GM12875 (cell line): ENCODE measurements around the gene STAU1.
A peak's percentile ranks its signal among the peaks of the same experiment; 100 is the strongest.
"Not testable (repeated sequence)": the region's sequence is repeated elsewhere in the genome, so short reads cannot be mapped to it uniquely, and the experiment has no call there.

ENCODE experiments used
- H3K4me3 ChIP-seq: one replicate; pipeline ENCODE4 v1.5.1; 2011; ENCODE audit warnings: low read depth, low read length, control low read depth
- TF ChIP-seq, protein P1 (sequence below): IDR thresholded peaks from 2 replicates; pipeline ENCODE4 v1.5.1; 2011; ENCODE audit warnings: low read depth, mild to moderate bottlenecking, control low read depth, inconsistent platforms, low read length, moderate library complexity, borderline replicate concordance; ENCODE audit not compliant: insufficient read depth

The STAU1 gene

DNA sequence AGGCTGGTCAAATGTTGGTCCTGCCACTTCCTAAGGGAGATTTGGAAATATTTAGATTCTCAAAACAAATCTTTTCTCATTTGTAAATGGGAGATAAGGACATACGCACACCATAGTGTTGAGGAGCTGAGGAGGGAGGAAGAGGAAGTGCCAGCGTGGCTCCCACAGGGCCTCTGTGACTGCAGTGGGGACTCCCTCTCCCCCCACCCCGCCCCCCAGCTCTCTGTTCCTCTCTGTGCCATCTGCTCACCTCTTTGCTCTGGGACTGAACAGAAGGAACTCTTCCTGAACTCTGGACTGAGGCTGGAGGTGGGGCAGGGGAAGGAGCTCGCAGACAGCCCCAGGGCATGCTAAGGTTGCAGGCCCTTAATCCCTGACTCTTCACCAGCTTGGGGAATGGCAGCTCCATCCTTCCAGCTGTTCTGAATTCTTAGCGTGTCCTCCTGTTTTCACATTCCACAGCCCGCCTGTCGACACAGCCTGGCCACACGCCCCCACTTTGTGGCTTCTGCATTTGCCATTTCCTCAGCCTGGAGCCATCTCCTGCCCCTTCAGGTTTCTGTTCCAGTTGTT lies 42.5 kb upstream of the STAU1 start:
- no peak overlapping the region for H3K4me3 ChIP-seq
- TF ChIP-seq, protein P1, sequence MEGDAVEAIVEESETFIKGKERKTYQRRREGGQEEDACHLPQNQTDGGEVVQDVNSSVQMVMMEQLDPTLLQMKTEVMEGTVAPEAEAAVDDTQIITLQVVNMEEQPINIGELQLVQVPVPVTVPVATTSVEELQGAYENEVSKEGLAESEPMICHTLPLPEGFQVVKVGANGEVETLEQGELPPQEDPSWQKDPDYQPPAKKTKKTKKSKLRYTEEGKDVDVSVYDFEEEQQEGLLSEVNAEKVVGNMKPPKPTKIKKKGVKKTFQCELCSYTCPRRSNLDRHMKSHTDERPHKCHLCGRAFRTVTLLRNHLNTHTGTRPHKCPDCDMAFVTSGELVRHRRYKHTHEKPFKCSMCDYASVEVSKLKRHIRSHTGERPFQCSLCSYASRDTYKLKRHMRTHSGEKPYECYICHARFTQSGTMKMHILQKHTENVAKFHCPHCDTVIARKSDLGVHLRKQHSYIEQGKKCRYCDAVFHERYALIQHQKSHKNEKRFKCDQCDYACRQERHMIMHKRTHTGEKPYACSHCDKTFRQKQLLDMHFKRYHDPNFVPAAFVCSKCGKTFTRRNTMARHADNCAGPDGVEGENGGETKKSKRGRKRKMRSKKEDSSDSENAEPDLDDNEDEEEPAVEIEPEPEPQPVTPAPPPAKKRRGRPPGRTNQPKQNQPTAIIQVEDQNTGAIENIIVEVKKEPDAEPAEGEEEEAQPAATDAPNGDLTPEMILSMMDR = no peak

DNA sequence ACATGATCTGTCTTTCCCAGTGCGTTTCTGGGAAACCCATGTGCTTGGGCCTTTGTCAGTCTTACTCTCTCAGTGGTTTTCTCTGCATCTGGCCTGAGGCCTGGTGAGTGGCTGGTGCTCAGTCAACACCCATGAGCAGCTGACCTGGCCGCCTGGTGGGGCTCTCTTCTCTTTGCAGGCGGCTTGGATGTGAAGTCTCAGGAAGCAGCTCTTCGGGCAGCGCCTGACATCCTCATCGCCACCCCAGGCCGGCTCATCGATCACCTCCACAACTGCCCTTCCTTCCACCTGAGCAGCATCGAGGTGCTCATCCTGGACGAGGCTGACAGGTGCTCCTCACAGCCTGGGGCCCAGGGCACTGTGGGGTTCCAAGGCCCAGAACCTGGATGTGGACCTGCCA lies 41.9 kb upstream of the STAU1 start:
- TF ChIP-seq, protein P1 = no peak
- no peak overlapping the region for H3K4me3 ChIP-seq

DNA sequence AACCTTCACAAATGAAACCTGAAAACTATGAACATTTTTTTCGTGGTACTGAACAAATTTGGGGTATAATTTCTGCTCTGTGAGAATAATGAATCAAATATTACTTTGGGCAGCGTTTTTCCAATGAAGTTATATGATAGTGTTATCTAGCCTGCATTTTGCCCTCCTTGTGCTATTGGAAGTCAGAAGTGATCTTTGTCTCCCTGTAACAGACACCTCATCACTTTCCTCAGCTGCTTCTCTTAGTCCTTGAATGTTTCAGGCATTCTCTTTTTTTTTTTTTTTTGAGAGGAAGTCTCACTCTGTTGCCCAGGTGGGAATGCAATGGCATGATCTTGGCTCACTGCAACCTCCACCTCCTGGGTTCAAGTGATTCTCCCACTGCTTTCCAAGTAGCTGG lies 41.2 kb upstream of the STAU1 start:
- TF ChIP-seq, protein P1 = no peak
- H3K4me3 ChIP-seq = no peak overlapping the region

DNA sequence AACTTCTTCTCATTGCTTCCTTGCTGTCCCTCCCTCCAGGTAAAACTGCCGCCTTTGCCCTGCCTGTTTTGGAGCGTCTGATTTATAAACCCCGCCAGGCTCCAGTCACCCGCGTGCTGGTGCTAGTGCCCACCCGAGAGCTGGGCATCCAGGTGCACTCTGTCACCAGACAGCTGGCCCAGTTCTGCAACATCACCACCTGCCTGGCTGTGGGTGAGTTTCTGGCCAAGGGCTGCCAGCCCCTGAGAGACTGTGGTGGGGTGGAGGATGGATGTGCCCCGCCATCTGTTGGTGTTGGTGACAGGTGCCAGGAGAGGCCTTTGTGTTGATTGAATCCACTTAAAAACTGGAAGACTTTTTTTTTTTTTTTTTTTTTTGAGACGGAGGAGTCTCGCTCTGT lies 40.5 kb upstream of the STAU1 start:
- H3K4me3 ChIP-seq = no peak overlapping the region
- TF ChIP-seq, protein P1 = no peak

DNA sequence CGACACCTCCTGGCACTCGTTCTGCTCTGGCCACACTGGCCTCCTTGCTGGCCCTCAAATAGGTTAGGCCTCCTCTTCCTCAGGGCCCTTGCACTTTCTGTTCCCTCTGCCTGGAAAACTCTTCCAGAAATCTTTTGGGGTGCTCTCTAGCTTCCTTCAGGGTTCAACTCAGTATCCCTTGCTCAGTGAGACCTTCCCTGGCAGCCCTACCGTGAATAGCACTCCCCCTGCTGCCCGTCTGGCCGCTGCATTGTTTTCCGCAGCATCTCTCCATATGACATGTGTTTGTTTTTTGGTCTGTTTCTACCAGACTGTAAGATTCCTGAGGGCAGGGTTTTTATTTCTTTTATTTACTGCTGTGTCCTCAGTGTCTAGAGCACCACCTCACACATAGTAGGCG lies 37.8 kb upstream of the STAU1 start:
- TF ChIP-seq, protein P1 = no peak
- no peak overlapping the region for H3K4me3 ChIP-seq

DNA sequence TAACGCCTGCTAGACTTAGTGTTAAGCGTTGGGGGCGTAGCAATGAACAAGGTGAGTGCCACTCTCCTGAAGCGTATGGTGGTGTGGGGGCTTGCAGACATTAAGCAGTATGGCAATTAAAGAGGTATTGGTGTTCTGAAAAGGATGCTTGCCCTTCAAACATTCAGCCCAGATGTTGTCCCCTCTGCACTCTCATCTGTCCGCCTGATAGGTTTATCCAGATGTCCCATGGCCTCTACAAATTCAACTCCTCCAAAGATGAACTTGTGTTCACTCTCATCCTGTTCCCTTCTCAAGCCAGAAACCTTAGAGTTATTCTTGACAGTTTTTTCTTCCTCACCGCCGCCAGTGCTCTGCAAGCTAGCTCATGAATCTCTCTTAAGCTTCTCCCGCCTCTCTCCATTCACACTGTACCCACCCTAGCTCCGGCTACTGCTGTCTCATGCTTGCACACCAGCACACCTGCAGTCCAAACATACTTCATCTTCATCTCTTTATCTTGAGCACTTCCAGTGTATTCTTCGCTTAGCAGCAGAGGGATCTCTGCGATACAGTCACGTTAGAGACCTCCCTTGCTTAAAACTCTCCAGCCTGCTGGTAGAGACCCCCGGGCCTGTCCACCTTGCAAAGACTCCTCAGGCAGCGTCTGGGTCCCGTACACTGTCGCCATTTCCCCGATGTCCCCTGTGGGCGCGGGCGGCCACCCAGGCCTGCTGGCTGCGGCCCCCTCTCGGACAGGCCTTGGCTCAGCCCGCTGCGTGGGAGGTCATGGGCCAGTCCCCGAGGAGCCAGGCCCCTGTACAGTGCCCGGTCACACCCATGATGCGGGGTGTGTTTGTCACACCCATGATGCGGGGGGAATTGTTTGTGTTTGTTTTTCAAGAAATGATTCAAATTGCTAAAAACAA lies 32.0 kb upstream of the STAU1 start:
- peak overlapping the region; percentile 54 for H3K4me3 ChIP-seq
- TF ChIP-seq, protein P1 = no peak

DNA sequence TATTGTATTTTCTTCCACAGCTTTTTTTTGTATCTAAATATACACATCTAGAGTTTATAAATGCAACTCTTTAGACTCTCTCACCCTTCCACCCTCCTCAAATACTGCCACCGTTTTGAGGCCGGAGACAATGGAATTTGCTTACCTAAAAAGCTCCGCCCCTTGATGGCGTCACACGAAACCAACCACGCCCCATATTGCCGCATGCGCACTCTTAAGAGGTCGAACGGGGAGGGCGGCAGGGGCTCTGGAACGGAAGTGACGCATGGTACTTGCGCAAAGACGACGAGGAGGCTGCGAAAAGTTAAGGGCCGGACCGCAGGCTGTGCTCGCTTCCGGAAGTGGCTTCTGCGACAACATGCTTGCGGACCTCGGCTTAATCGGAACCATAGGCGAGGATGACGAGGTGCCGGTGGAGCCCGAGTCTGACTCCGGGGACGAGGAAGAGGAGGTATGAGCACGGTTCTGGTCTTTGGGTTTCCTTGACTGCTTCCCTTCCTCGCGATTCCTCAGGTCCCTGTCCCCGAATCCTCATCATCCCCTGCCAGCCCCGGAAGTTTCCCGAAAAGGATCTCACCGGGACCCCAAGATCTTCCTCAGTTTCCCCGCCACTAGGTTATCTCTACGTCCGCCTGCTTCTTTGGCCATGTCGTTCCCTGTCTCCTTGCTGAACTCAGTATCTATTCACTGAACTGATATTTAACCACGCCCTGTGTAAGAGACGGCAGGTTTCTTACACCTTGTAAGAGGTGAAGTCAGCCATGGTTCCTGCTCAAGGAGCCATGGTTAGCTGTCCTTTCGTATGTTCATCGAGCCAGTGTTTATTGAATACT lies 31.2 kb upstream of the STAU1 start, which contains the start of gene DDX27:
Gene DDX27 (plus strand): TSS at position 326 of the 833 bp plus-strand sequence. CDS start 33 bp downstream, at position 359.
- peak within 1 kb of the TSS; percentile 54 for H3K4me3 ChIP-seq
- TF ChIP-seq, protein P1 = no peak

DNA sequence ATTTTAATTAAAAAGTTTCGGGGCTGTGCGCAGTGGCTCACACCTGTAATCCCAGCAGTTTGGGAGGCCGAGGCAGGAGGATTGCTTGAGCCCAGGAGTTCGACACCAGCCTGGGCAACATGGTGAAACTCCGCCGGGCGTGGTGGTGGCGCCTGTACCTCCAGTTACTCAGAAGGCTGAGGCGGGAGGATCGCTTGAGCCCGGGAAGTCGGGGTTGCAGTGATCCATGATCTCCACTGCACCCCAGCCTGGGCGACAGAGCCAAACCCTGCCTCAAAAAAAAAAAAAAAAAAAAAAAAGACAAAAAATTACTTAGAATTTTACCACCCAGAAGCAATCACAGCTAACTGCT lies 30.6 kb upstream of the STAU1 start:
- H3K4me3 ChIP-seq = not testable (repeated sequence)
